OCI-LY1 (cell line): ENCODE data around the gene DDX56.

ENCODE experiments used
- EZH2 ChIP-seq: fragments of 200-600 bp; sonication (generic), shearing (Covaris generic); IDR thresholded peaks from 2 replicates; pipeline ENCODE4 v1.8.0; 2017; ENCODE audit warnings: borderline replicate concordance, mixed run types, mild to moderate bottlenecking, antibody characterized with exemption, low read length, moderate library complexity, mixed read lengths
- TF ChIP-seq, protein P1 (sequence below): fragments of 200-600 bp; sonication (generic), shearing (Covaris generic); IDR thresholded peaks from 2 replicates; pipeline ENCODE4 v1.5.1; 2017; ENCODE audit warnings: mild to moderate bottlenecking, antibody characterized with exemption, low read length, moderate library complexity, mixed read lengths

DNA sequence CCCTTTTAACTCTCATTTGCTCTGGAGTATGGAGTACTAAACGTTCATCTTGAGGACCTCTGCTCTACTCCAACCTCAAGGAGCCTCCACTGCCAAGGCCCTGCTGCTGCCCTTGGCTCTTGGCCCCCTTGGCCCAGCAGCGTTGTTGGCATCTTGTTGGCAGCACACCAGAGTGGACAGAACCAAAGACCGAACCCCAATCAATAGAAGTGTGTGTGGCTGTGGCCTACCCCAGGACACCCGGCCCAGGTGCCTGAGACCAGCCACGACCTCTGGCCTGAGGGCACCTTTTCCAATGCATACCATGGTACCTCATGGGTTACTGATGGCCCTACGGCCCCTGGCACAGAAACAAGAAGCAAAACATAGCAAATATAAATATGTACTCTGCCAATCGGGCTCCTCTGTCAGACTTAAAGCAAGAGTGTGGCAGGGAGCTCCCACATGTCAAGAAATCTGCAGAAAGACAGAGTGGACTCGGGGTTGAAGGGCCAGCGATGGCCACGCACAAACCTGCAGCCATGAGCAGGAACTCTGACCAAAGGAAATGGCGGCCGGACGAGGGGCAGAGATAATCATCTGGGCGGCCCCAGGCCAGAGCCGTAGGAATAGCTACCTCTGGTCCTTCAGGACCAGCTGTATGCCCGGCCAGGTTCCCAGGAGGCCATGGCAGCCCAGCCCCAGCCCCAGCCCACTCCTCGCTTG lies 35.5 kb downstream of the DDX56 start:
- TF ChIP-seq, protein P1, sequence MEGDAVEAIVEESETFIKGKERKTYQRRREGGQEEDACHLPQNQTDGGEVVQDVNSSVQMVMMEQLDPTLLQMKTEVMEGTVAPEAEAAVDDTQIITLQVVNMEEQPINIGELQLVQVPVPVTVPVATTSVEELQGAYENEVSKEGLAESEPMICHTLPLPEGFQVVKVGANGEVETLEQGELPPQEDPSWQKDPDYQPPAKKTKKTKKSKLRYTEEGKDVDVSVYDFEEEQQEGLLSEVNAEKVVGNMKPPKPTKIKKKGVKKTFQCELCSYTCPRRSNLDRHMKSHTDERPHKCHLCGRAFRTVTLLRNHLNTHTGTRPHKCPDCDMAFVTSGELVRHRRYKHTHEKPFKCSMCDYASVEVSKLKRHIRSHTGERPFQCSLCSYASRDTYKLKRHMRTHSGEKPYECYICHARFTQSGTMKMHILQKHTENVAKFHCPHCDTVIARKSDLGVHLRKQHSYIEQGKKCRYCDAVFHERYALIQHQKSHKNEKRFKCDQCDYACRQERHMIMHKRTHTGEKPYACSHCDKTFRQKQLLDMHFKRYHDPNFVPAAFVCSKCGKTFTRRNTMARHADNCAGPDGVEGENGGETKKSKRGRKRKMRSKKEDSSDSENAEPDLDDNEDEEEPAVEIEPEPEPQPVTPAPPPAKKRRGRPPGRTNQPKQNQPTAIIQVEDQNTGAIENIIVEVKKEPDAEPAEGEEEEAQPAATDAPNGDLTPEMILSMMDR = no peak
- no peak for TF ChIP-seq EZH2
